ENCODE measurements around the gene MSH6.
"Not testable (repeated sequence)": the region's sequence is repeated elsewhere in the genome, so short reads cannot be mapped to it uniquely, and the experiment has no call there.

Gene MSH6

DNA sequence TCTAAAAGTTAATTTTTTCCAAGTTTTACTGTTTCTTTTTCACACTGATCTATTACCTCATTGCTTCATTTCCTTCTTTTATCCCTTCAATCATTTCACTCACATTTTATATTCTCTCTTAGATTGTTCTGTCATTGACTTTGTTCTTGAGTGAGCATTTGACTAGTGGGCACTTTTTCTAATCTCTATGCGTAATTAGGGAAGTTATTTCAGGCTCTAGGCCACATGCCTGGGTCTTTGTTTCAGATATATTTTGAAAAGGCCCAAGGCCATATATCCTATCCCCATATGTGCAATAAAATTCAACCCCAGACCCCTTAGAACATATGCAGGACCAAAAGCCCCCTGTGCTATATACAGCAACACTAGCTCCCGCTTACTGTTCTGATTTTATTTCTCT lies 61.2 kb downstream of the MSH6 start:
- no peak for DNase-seq (ENCODE audit: low spot score)

DNA sequence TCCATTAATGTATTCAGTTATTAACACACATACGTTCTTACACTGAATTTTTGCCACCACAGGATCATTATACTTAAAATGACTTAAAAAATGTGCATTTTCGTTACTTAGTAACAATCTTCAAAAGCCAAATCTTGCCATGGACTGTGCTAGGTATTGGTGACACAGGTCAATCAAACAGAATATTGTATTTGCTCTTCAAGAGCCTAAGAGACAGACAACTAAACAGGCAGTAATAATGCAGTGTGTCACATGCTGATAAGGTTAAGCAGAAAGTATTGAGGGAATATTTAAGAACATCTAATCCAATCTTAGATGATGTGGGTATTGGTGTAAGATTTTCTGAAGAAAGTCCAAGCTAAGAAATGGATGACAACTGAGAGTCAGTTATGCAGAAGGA lies 66.4 kb downstream of the MSH6 start:
- no peak for DNase-seq (ENCODE audit: low spot score)

DNA sequence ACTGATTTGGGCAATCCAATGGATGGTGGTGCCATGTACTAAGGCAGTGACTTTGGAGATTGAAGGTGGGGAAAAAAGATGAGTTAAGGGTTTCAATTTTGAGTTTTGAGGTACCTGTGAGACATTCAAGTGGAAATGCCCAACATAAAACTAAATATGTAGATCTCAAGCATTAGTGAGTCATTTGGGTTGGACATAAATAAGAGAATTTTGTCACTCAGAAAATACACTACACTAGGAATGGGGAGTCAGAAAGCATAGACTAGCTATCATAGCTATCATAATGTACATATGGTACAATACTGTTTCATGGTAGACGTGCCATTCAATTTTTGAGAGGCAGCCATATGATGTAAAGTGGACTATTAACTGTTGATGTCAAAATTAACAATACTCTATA lies 67.3 kb downstream of the MSH6 start:
- no peak for DNase-seq (ENCODE audit: low spot score)

DNA sequence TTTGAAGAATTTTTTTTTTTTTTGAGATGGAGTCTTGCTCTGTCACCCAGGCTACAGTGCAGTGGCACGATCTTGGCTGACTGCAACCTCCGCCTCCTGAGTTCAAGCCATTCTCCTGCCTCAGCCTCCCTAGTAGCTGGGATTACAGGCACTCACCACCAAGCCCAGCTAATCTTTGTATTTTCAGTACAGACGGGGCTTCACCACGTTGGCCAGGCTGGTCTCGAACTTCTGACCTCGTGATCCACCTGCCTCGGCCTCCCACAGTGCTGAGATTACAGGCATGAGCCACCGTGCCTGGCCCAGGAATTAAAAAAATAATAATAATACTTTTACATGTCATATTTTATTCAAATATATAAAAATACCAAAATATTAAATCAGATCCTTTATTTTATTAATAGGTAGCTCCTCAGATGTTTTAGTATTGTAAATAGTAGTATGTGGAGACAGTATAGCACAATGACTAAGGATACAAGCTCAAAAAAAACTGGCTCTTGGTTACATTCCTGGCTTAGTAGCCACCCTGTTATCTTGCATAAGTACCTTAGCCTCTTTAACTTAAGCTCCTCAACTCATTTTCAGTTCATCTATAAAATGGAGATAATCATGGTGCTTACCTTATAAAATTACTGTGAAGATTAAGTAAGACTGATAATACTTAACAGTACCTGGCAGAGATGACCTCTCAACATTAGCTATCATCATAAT lies 70.3 kb downstream of the MSH6 start:
- DNase-seq (ENCODE audit: low spot score): not testable (repeated sequence)
